HEK293T (cell line): ENCODE data around the gene LRRC27.

Experiments used
- BHLHE40 ChIP-seq: fragments of 450-650 bp; IDR thresholded peaks from 2 replicates; pipeline ENCODE4 v1.6.1; 2016; ENCODE audit warnings: mild to moderate bottlenecking, moderate library complexity, borderline replicate concordance
- CTBP1 ChIP-seq: fragments of 450-650 bp; IDR thresholded peaks from 2 replicates; pipeline ENCODE4 v1.6.1; 2016; ENCODE audit warnings: borderline replicate concordance
- FOXA1 ChIP-seq: fragments of 450-650 bp; IDR thresholded peaks from 2 replicates; pipeline ENCODE4 v1.6.1; 2016; ENCODE audit warnings: mild to moderate bottlenecking
- FOXK2 ChIP-seq: fragments of 450-650 bp; IDR thresholded peaks from 2 replicates; pipeline ENCODE4 v1.6.1; 2016; ENCODE audit warnings: mild to moderate bottlenecking
- FOXM1 ChIP-seq: fragments of 450-650 bp; IDR thresholded peaks from 2 replicates; pipeline ENCODE4 v1.6.1; 2017; ENCODE audit warnings: mild to moderate bottlenecking, borderline replicate concordance
- HDGF ChIP-seq: fragments of 450-650 bp; IDR thresholded peaks from 2 replicates; pipeline ENCODE4 v1.6.1; 2017; ENCODE audit warnings: antibody characterized with exemption, borderline replicate concordance
- L3MBTL2 ChIP-seq: fragments of 450-650 bp; conservative IDR thresholded peaks from 2 replicates; pipeline ENCODE4 v1.6.1; 2016; ENCODE audit warnings: mild to moderate bottlenecking
- LEF1 ChIP-seq: fragments of 450-650 bp; IDR thresholded peaks from 2 replicates; pipeline ENCODE4 v1.6.1; 2017; ENCODE audit warnings: mild to moderate bottlenecking, borderline replicate concordance
- NFRKB ChIP-seq: fragments of 450-650 bp; IDR thresholded peaks from 2 replicates; pipeline ENCODE4 v1.6.1; 2016; ENCODE audit warnings: mild to moderate bottlenecking, moderate library complexity
- SP1 ChIP-seq: fragments of 450-650 bp; IDR thresholded peaks from 2 replicates; pipeline ENCODE4 v1.6.1; 2017
- SUZ12 ChIP-seq: fragments of 450-650 bp; IDR thresholded peaks from 2 replicates; pipeline ENCODE4 v1.6.1; 2016; ENCODE audit warnings: mild to moderate bottlenecking
- TARDBP ChIP-seq: fragments of 450-650 bp; IDR thresholded peaks from 2 replicates; pipeline ENCODE4 v1.6.1; 2016
- ZNF384 ChIP-seq: fragments of 450-650 bp; IDR thresholded peaks from 2 replicates; pipeline ENCODE4 v1.6.1; 2016
- TF ChIP-seq, protein P1 (sequence below): fragments of 450-650 bp; IDR thresholded peaks from 2 replicates; pipeline ENCODE4 v1.6.1; 2016

DNA sequence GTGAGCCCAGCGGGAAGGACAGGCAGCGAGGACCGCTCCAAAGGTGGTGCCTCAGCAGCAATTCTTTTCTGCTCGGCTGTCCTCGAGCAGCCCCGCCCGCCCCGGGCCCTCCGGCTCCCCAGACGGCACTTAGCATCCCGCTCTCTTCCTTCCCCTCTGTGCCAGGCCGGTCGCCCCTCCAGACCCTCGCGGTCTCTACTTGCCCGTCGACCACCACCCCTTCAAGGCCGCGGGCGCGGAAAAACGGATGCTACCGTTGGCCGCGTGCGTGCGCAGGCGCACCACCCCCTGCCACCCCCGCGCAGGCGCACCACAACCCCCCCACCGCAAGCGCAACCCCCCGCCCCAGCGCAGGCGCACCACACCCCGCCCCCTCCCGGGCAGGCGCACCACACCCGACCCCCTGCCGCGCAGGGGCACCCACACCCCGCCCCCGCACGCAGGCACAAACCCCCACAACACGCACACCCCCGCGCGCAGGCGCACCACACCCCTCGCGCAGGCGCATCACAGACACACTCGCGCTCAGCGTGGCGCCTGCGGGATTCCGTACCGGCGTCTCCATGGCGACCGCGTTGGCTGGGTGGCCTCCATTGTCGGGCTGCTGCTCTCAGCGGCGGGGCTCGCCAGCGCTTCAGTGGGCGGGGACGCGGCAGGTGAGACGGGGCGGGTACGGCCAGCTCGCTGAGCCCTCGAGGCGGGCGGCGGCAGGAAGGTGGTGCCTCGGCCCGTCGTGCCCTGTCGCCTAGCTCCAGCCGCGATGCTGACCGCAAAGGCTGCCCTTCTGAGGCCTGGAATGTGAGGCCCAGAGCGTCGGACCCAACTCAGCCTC, at the start of gene LRRC27:
- no peak for TF ChIP-seq NFRKB
- TF ChIP-seq, protein P1, sequence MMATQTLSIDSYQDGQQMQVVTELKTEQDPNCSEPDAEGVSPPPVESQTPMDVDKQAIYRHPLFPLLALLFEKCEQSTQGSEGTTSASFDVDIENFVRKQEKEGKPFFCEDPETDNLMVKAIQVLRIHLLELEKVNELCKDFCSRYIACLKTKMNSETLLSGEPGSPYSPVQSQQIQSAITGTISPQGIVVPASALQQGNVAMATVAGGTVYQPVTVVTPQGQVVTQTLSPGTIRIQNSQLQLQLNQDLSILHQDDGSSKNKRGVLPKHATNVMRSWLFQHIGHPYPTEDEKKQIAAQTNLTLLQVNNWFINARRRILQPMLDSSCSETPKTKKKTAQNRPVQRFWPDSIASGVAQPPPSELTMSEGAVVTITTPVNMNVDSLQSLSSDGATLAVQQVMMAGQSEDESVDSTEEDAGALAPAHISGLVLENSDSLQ = no peak
- TF ChIP-seq SUZ12 = no peak
- no peak for TF ChIP-seq SP1
- TF ChIP-seq FOXM1 = no peak
- no peak for TF ChIP-seq FOXA1
- TF ChIP-seq TARDBP = no peak
- TF ChIP-seq BHLHE40 = no peak
- no peak for TF ChIP-seq LEF1
- no peak for TF ChIP-seq CTBP1
- no peak for TF ChIP-seq ZNF384
- no peak for TF ChIP-seq HDGF
- TF ChIP-seq FOXK2 = no peak
- peak; percentile 82 for TF ChIP-seq L3MBTL2
